Heart right ventricle (tissue), 16 donors: ENCODE results near the gene PDE4D. TPM values are rescaled to one million over a fixed set of nuclear protein-coding genes. Genes with fewer than 3 reads are reported as not detected.
"Not testable (repeated sequence)": the region's sequence is repeated elsewhere in the genome, so short reads cannot be mapped to it uniquely, and the experiment has no call there.

ENCODE experiments used
- ATAC-seq, 8 donors: fragments of 200-7000 bp; cut with Tn5 transposase; one replicate each; pipeline ENCODE4 v1.9.1; 2020; ENCODE audit warnings: mild to moderate bottlenecking in 8 of 8, moderate library complexity in 8 of 8, moderate number of reproducible peaks in 1 of 8
- DNase-seq, 2 donors: peaks; one replicate each; pipeline ENCODE4 v3.0.0-alpha.2; 2020
- H3K27ac ChIP-seq, 10 donors: fragments of 200-600 bp; sonication (generic) in 2 of 10; one replicate each; pipeline versions ENCODE4 v1.5.0 to v1.8.0; 2020 to 2022; ENCODE audit warnings: mild to moderate bottlenecking in 3 of 10
- H3K27me3 ChIP-seq, 7 donors: fragments of 200-600 bp; one replicate each; pipeline ENCODE4 v1.8.0; 2021 to 2022; ENCODE audit warnings: mild to moderate bottlenecking in 2 of 7
- H3K36me3 ChIP-seq, 9 donors: fragments of 200-600 bp; sonication (generic) in 1 of 9; one replicate each; pipeline versions ENCODE4 v1.5.0 to v1.8.0; 2020 to 2022; ENCODE audit warnings: mild to moderate bottlenecking in 2 of 9
- H3K4me1 ChIP-seq, 9 donors: fragments of 200-600 bp; sonication (generic) in 1 of 9; one replicate each; pipeline versions ENCODE4 v1.5.0 to v1.8.0; 2020 to 2022; ENCODE audit warnings: mild to moderate bottlenecking in 4 of 9
- H3K4me3 ChIP-seq, 10 donors: fragments of 200-600 bp; sonication (generic) in 2 of 10; one replicate each; pipeline versions ENCODE4 v1.5.0 to v1.8.0; 2020 to 2022; ENCODE audit warnings: mild to moderate bottlenecking in 7 of 10, moderate library complexity in 2 of 10
- H3K9me3 ChIP-seq, 11 donors: fragments of 200-600 bp in 10 of 11; sonication (generic) in 2 of 11; one replicate each; pipeline versions ENCODE4 v1.5.0 to v1.8.0; 2013 to 2022; ENCODE audit warnings: mild to moderate bottlenecking in 2 of 11, control low read depth in 1 of 11, moderate library complexity in 1 of 11
- CTCF ChIP-seq, 9 donors: fragments of 200-600 bp; sonication (generic) in 2 of 9; IDR thresholded peaks; one replicate each; pipeline versions ENCODE4 v1.5.0 to v1.8.0; 2021 to 2022; ENCODE audit warnings: antibody characterized with exemption in 9 of 9, mild to moderate bottlenecking in 5 of 9, moderate library complexity in 1 of 9
- WGBS, 2 donors: extraction: QIAGEN DNeasy Blood & Tissue Kit; methylation state at CpG; one replicate each; pipeline ENCODE4 v1.1.7; 2013; ENCODE audit warnings: inconsistent platforms in 1 of 2; 5-methylcytosine and 5-hydroxymethylcytosine counted together
- intact Hi-C, 10 donors: fragments of 100-400 bp; cut with DNase I; formaldehyde crosslinking; loops; one replicate each; pipeline versions ENCODE4 v1.11.1 to v1.14.2; 2022
- polyA plus RNA-seq, 2 donors: library from polyadenylated mRNA; stranded (reverse); fragments of 200-250 nt; gene quantifications; one replicate each; pipeline ENCODE4 v1.2.3, GENCODE V29; 2013
- total RNA-seq, 10 donors: library from RNA; stranded (reverse); fragmentation: NEBNext Ultra II Directional in 3 of 10; extraction: Animal tissue kit (Norgen Biotek cat#: 25700) in 3 of 10; gene quantifications; one replicate each; pipeline versions ENCODE4 v1.2.1 to v1.2.4, GENCODE V29; 2021 to 2023
- donor health status: Arrhythmogenic right ventricular cardiomyopathy.
- donor health status: ischemic (EF 13 %, LVEDD 7.1; RV severe dilation, severe dysfunction).
- donor health status: healthy with polysubstance abuse.
- donor health status: DM: no; HTN: yes; CAD: no.
- donor health status: DM: no; HTN: no; CAD: no.
- donor health status: ischemic (EF 25% LVEDD 6.9; RV normal size, moderate dysfunction).
- donor health status: ischemic (EF 25% LVEDD 5.7; RV mildly dilated, moderate dysfunction).
- donor health status: healthy.
- donor health status: DM: yes; HTN: yes; CAD: no.
- donor health status: Ischemic cardiomyopathy.
- donor health status: ischemic (EF 35%, LVEDD 5.7; RV mildly dilated, moderate dysfunction).
- donor health status: nonischemic (EF 11% LVEDD 7.7; RV severe dilation, severe dysfunction).
- donor health status: DM: yes; HTN: yes; CAD: no.
- donor health status: PGD.
- donor health status: ischemic (EF 29% LVEDD 5.4; RV normal size, mild dysfunction).
- donor health status: nonischemic (EF 23%, LVEDD 6.1; RV moderate dilation, normal function).

Gene PDE4D
- total and polyA plus RNA-seq, 12 donors = 5.8 to 83.2 (median 39.5) TPM

GRCh38 chr5:59575648-59576445 lies 317.7 kb downstream of the PDE4D start:
- no peak for TF ChIP-seq CTCF (IDR thresholded peaks at IDR 0.05)
- H3K9me3 ChIP-seq = no peaks in the 10 kb centered on the region
- H3K4me3 ChIP-seq = no peak overlapping the region
- H3K27ac ChIP-seq = no peak overlapping the region
- WGBS, 2 donors = 92 to 95% methylated on average over 3 of the region's 3 CpGs
- no peaks in the 10 kb centered on the region for H3K4me1 ChIP-seq
- intact Hi-C loops = no loop called here
- H3K36me3 ChIP-seq = no peaks in the 10 kb centered on the region
- no peaks in the 10 kb centered on the region for H3K27me3 ChIP-seq
- ATAC-seq = no peak
- DNase-seq = no peak

GRCh38 chr5:59573509-59573908 lies 320.0 kb downstream of the PDE4D start:
- H3K9me3 ChIP-seq, H3K36me3 ChIP-seq, H3K27me3 ChIP-seq, intact Hi-C loops, H3K27ac ChIP-seq, H3K4me1 ChIP-seq, ATAC-seq, H3K4me3 ChIP-seq, DNase-seq: not testable (repeated sequence)
- 94 to 97% methylated on average over 5 of the region's 5 CpGs for WGBS, 2 donors

GRCh38 chr5:59571067-59571466 lies 322.5 kb downstream of the PDE4D start:
- no peak for TF ChIP-seq CTCF (IDR thresholded peaks at IDR 0.05)
- intact Hi-C loops = no loop called here
- ATAC-seq (no peak), DNase-seq (no peak)
- no peaks in the 10 kb centered on the region for H3K9me3 ChIP-seq
- no peak overlapping the region for H3K27ac ChIP-seq
- no peaks in the 10 kb centered on the region for H3K36me3 ChIP-seq
- no peak overlapping the region for H3K4me3 ChIP-seq
- WGBS, 2 donors = 95 to 99% methylated on average over 3 of the region's 3 CpGs
- no peaks in the 10 kb centered on the region for H3K4me1 ChIP-seq
- H3K27me3 ChIP-seq = no peaks in the 10 kb centered on the region

- Histone ChIP-seq H3K4me3 (no peak overlapping the region), H3K9me3 (no peaks in the 10 kb centered on the region), H3K36me3 (no peaks in the 10 kb centered on the region), H3K27me3 (no peaks in the 10 kb centered on the region), H3K4me1 (no peaks in the 10 kb centered on the region), H3K27ac (no peak overlapping the region)
- 46 to 50% methylated on average over 3 of the region's 3 CpGs for WGBS, 2 donors
- intact Hi-C loops = no loop called here
- DNase-seq = no peak
- ATAC-seq = no peak
- no peak for TF ChIP-seq CTCF (IDR thresholded peaks at IDR 0.05)
Observed at GRCh38 chr5:59569608-59570334, 323.8 kb downstream of the PDE4D start.

- DNase-seq (no peak), ATAC-seq (no peak)
- Histone ChIP-seq H3K9me3 (no peaks in the 10 kb centered on the region), H3K36me3 (no peaks in the 10 kb centered on the region), H3K4me3 (no peak overlapping the region), H3K4me1 (no peaks in the 10 kb centered on the region), H3K27ac (no peak overlapping the region), H3K27me3 (no peaks in the 10 kb centered on the region)
- TF ChIP-seq CTCF (IDR thresholded peaks at IDR 0.05) = no peak
- WGBS, 2 donors = 94 to 99% methylated on average over 4 of the region's 4 CpGs
- intact Hi-C loops = no loop called here
Observed at GRCh38 chr5:59569158-59569557, 324.4 kb downstream of the PDE4D start.
